GM12878 (cell line): ENCODE results near the gene GRXCR1.

Source experiments
- HDGF ChIP-seq: fragments of 450-650 bp; IDR thresholded peaks from 2 replicates; pipeline ENCODE4 v1.6.1; 2016; ENCODE audit warnings: antibody characterized with exemption
- IKZF2 ChIP-seq, 2 experiments: fragments of 450-650 bp; IDR thresholded peaks; 2 replicates each; pipeline ENCODE4 v1.6.1; 2017; ENCODE audit warnings: mild to moderate bottlenecking in 2 of 2, moderate library complexity in 2 of 2
- JUND ChIP-seq: IDR thresholded peaks from 2 replicates; pipeline ENCODE4 v1.6.1; 2012; ENCODE audit warnings: low read depth, mild to moderate bottlenecking, low read length, improper control_type of control experiment, moderate library complexity
- MTA2 ChIP-seq: fragments of 450-650 bp; IDR thresholded peaks from 2 replicates; pipeline ENCODE4 v1.6.1; 2016; ENCODE audit warnings: low read depth, mild to moderate bottlenecking, moderate library complexity
- MXI1 ChIP-seq: fragments of 150-350 bp; IDR thresholded peaks from 2 replicates; pipeline ENCODE4 v1.6.1; 2011; ENCODE audit warnings: low read depth, mild to moderate bottlenecking, inconsistent platforms, low read length, improper control_type of control experiment
- NR2C1 ChIP-seq: fragments of 450-650 bp; IDR thresholded peaks from 2 replicates; pipeline ENCODE4 v1.6.1; 2017; ENCODE audit warnings: antibody characterized with exemption, mild to moderate bottlenecking, moderate library complexity
- SMAD1 ChIP-seq: fragments of 450-650 bp; IDR thresholded peaks from 2 replicates; pipeline ENCODE4 v1.6.1; 2018; ENCODE audit warnings: mild to moderate bottlenecking, low read depth; ENCODE audit not compliant: partially characterized antibody
- SUZ12 ChIP-seq: fragments of 200-600 bp; sonication (generic); IDR thresholded peaks from one replicate; pipeline ENCODE4 v1.6.1; 2018; ENCODE audit warnings: antibody characterized with exemption, mild to moderate bottlenecking; ENCODE audit not compliant: unreplicated experiment
- TF ChIP-seq, protein P1 (sequence below), 3 experiments: IDR thresholded peaks in 2 of 3; conservative IDR thresholded peaks in 1 of 3; 2 replicates each; pipeline ENCODE4 v1.5.1; 2011; ENCODE audit warnings: low read depth in 3 of 3, low read length in 3 of 3, mild to moderate bottlenecking in 3 of 3, control low read depth in 2 of 3, moderate library complexity in 2 of 3, inconsistent platforms in 1 of 3, mixed read lengths in 1 of 3; ENCODE audit not compliant: control insufficient read depth in 2 of 3, insufficient read depth in 1 of 3; ENCODE audit errors: extremely low read depth in 1 of 3

DNA sequence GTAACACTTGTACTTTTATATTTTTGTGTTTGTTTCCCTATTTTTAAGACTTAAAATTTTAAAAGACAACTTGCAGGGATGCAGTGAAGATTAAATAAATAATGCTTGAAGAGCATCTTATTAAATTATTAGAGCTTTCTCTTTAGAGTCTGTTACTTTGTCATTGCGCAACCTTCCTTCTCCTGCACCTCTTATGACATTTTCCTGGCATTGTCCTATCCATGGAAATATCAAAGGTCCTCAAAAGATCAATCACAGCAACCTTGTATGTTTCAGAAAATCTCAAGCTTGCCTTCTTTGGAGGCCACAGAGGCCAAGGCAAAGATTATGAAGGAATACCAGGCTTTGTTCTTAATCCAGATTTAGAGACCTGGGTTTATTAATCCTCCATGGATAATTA, 116.3 kb downstream of the GRXCR1 start:
- TF ChIP-seq, protein P1, sequence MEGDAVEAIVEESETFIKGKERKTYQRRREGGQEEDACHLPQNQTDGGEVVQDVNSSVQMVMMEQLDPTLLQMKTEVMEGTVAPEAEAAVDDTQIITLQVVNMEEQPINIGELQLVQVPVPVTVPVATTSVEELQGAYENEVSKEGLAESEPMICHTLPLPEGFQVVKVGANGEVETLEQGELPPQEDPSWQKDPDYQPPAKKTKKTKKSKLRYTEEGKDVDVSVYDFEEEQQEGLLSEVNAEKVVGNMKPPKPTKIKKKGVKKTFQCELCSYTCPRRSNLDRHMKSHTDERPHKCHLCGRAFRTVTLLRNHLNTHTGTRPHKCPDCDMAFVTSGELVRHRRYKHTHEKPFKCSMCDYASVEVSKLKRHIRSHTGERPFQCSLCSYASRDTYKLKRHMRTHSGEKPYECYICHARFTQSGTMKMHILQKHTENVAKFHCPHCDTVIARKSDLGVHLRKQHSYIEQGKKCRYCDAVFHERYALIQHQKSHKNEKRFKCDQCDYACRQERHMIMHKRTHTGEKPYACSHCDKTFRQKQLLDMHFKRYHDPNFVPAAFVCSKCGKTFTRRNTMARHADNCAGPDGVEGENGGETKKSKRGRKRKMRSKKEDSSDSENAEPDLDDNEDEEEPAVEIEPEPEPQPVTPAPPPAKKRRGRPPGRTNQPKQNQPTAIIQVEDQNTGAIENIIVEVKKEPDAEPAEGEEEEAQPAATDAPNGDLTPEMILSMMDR (IDR thresholded peaks at IDR 0.05 in 2 of 3, conservative IDR thresholded peaks at IDR 0.05 in 1 of 3; ENCODE audit: control insufficient read depth in 2 of 3, extremely low read depth in 1 of 3, insufficient read depth in 1 of 3, low read depth in 3 of 3, low read length in 3 of 3), result no peak
- no peak for TF ChIP-seq SMAD1
- no peak for TF ChIP-seq NR2C1
- no peak for TF ChIP-seq HDGF
- TF ChIP-seq JUND, result no peak
- TF ChIP-seq MTA2, result no peak
- no peak for TF ChIP-seq SUZ12
- no peak for TF ChIP-seq MXI1
- TF ChIP-seq IKZF2 (IDR thresholded peaks at IDR 0.05), result no peak
